Type B pancreatic cell (in vitro differentiated cells): ENCODE measurements around the gene METTL24. TPM values are rescaled to one million over a fixed set of nuclear protein-coding genes. Genes with fewer than 3 reads are reported as not detected.
A peak's percentile ranks its signal among the peaks of the same experiment; 100 is the strongest.

ENCODE experiments used
- DNase-seq: peaks from one replicate; pipeline ENCODE4 v3.0.0; 2021; ENCODE audit warnings: mixed read lengths; ENCODE audit not compliant: unreplicated experiment; ENCODE audit errors: extremely low spot score
- H3K27ac Mint-ChIP-seq: 2 replicates; pipeline ENCODE4 v1.8.0; 2021; ENCODE audit warnings: mild to moderate bottlenecking, mixed read lengths
- H3K27me3 Mint-ChIP-seq: 2 replicates; pipeline ENCODE4 v1.8.0; 2021; ENCODE audit warnings: mixed read lengths
- H3K36me3 Mint-ChIP-seq: 2 replicates; pipeline ENCODE4 v1.8.0; 2021; ENCODE audit warnings: mixed read lengths
- H3K4me1 Mint-ChIP-seq: one replicate; pipeline ENCODE4 v1.8.0; 2021; ENCODE audit warnings: mixed read lengths; ENCODE audit not compliant: unreplicated experiment
- H3K4me3 Mint-ChIP-seq: 2 replicates; pipeline ENCODE4 v1.8.0; 2021; ENCODE audit warnings: mild to moderate bottlenecking, mixed read lengths
- H3K9me3 Mint-ChIP-seq: 2 replicates; pipeline ENCODE4 v1.8.0; 2021; ENCODE audit warnings: mixed read lengths
- CTCF ChIP-seq: fragments of 200-600 bp; sonication (generic); conservative IDR thresholded peaks from 2 replicates; pipeline ENCODE4 v1.5.0; 2021; ENCODE audit warnings: antibody characterized with exemption, mild to moderate bottlenecking
- total RNA-seq: library from RNA; stranded (reverse); gene quantifications from 2 replicates; pipeline ENCODE4 v1.2.1, GENCODE V29; 2021; ENCODE audit warnings: low replicate concordance

The METTL24 gene
- total RNA-seq, 1 donor from 2014 or later: 10.0 TPM

GRCh38 chr6:110355727-110356126 lies 2.4 kb downstream of the METTL24 start:
- H3K4me3 Mint-ChIP-seq: peak overlapping the region; percentile 94
- H3K4me1 Mint-ChIP-seq: peaks cover 81% of the 10 kb centered on the region
- DNase-seq: no peak
- no peak for TF ChIP-seq CTCF
- no peaks in the 10 kb centered on the region for H3K36me3 Mint-ChIP-seq
- peak overlapping the region; percentile 71 for H3K27ac Mint-ChIP-seq
- H3K27me3 Mint-ChIP-seq: peaks cover 26% of the 10 kb centered on the region
- H3K9me3 Mint-ChIP-seq: no peaks in the 10 kb centered on the region

GRCh38 chr6:110355022-110355421 lies 3.1 kb downstream of the METTL24 start:
- H3K27ac Mint-ChIP-seq: peak overlapping the region; percentile 71
- no peaks in the 10 kb centered on the region for H3K9me3 Mint-ChIP-seq
- peaks cover 78% of the 10 kb centered on the region for H3K4me1 Mint-ChIP-seq
- H3K36me3 Mint-ChIP-seq: no peaks in the 10 kb centered on the region
- TF ChIP-seq CTCF: peak; percentile 19
- DNase-seq: no peak
- H3K4me3 Mint-ChIP-seq: peak overlapping the region; percentile 94
- H3K27me3 Mint-ChIP-seq: peaks cover 26% of the 10 kb centered on the region

GRCh38 chr6:110354153-110354552 lies 4.0 kb downstream of the METTL24 start:
- no peaks in the 10 kb centered on the region for H3K9me3 Mint-ChIP-seq
- peaks cover 79% of the 10 kb centered on the region for H3K4me1 Mint-ChIP-seq
- no peak for DNase-seq
- peak overlapping the region; percentile 54 for H3K27ac Mint-ChIP-seq
- peak overlapping the region; percentile 59 for H3K4me3 Mint-ChIP-seq
- peaks cover 21% of the 10 kb centered on the region for H3K27me3 Mint-ChIP-seq
- no peak for TF ChIP-seq CTCF
- H3K36me3 Mint-ChIP-seq: peaks cover 3% of the 10 kb centered on the region

- TF ChIP-seq CTCF: no peak
- Mint-ChIP-seq H3K4me3 (no peak overlapping the region), H3K9me3 (no peaks in the 10 kb centered on the region), H3K4me1 (peaks cover 79% of the 10 kb centered on the region), H3K36me3 (peaks cover 8% of the 10 kb centered on the region), H3K27me3 (peaks cover 14% of the 10 kb centered on the region), H3K27ac (peak overlapping the region; percentile 54)
- DNase-seq: no peak
Observed at GRCh38 chr6:110353457-110354001, 4.6 kb downstream of the METTL24 start.

GRCh38 chr6:110352563-110353262 lies 5.4 kb downstream of the METTL24 start:
- Mint-ChIP-seq H3K4me3 (peak overlapping the region; percentile 65), H3K36me3 (peaks cover 8% of the 10 kb centered on the region), H3K27me3 (peaks cover 14% of the 10 kb centered on the region), H3K9me3 (no peaks in the 10 kb centered on the region), H3K27ac (peak overlapping the region; percentile 54), H3K4me1 (peaks cover 81% of the 10 kb centered on the region)
- DNase-seq: no peak
- TF ChIP-seq CTCF: no peak
